ENCODE measurements around the gene TPST2.

TPST2 gene

DNA sequence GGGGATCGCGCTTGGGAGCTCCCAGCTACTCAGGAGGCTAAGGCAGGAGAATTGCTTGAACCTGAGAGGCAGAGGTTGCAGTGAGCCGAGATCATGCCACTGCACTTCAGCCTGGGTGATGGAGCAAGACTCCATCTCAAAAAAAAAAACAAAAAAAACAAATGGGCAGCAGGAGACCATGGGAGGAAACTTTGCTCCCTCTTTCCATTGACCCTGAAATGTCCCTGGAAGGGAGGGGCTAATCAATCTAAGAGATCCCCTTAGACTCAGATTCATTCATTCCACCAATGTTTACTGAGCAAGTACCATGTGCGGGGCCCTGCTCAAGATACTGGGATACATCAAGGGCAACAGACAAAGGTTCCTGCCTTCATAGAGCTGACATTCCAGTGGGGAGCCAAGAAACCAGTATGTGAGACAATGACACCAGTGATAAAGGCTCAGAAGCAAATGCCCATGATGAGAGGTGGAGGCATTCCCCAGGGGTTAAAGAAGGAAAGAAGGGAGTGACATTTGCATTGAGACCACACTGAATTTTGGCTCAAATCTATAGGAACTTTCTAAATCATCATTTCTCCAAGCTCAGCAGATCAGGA is 39.9 kb downstream of the TPST2 start:
- Histone ChIP-seq H3K4me3 (ENCODE audit: insufficient read length, low read depth) (no peak overlapping the region), H3K4me1 (ENCODE audit: insufficient read depth, insufficient read length) (peaks cover 8% of the 10 kb centered on the region), H3K9me3 (ENCODE audit: insufficient read depth, low read length) (no peaks in the 10 kb centered on the region), H3K27me3 (ENCODE audit: insufficient read depth, insufficient read length) (no peaks in the 10 kb centered on the region), H3K9ac (ENCODE audit: insufficient read length, low read depth) (no peak overlapping the region), H3K36me3 (ENCODE audit: insufficient read depth, insufficient read length, low read length) (peaks cover 4% of the 10 kb centered on the region)
- TF ChIP-seq YY1 (IDR thresholded peaks at IDR 0.05; ENCODE audit: insufficient read depth, insufficient read length), result no peak
- no peak for TF ChIP-seq ZNF274 (IDR thresholded peaks at IDR 0.05; ENCODE audit: low read depth, low read length)
- TF ChIP-seq SUZ12 (IDR thresholded peaks at IDR 0.05; ENCODE audit: extremely low read depth, insufficient read depth, insufficient read length), result no peak
- no peak for DNase-seq (ENCODE audit: low read depth, low spot score)

DNA sequence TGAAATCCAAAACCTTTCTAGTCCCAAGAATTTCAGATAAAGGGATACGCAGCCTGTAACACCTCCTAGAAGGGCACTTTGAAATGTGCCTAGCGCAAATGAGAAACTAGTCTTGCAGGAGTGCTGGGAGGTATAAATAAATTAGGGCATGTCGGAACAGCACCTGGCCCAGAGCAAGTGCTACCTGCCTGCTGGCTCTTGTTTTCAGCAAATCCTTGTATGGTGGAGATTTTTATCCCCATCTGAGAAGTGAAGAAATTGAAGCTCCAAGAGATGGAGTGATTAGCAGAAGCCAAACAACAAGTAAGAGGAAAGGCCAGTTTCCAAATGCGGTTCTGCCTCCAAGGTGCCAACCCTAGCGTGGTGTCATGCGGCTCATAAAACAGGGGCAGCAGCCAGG is 40.9 kb downstream of the TPST2 start:
- DNase-seq (ENCODE audit: low read depth, low spot score), result no peak
- TF ChIP-seq ZNF274 (IDR thresholded peaks at IDR 0.05; ENCODE audit: low read depth, low read length), result no peak
- TF ChIP-seq SUZ12 (IDR thresholded peaks at IDR 0.05; ENCODE audit: extremely low read depth, insufficient read depth, insufficient read length), result no peak
- no peak for TF ChIP-seq YY1 (IDR thresholded peaks at IDR 0.05; ENCODE audit: insufficient read depth, insufficient read length)
- Histone ChIP-seq H3K9me3 (ENCODE audit: insufficient read depth, low read length) (no peaks in the 10 kb centered on the region), H3K4me1 (ENCODE audit: insufficient read depth, insufficient read length) (peaks cover 4% of the 10 kb centered on the region), H3K36me3 (ENCODE audit: insufficient read depth, insufficient read length, low read length) (peaks cover 4% of the 10 kb centered on the region), H3K4me3 (ENCODE audit: insufficient read length, low read depth) (no peak overlapping the region), H3K27me3 (ENCODE audit: insufficient read depth, insufficient read length) (no peaks in the 10 kb centered on the region), H3K9ac (ENCODE audit: insufficient read length, low read depth) (no peak overlapping the region)

DNA sequence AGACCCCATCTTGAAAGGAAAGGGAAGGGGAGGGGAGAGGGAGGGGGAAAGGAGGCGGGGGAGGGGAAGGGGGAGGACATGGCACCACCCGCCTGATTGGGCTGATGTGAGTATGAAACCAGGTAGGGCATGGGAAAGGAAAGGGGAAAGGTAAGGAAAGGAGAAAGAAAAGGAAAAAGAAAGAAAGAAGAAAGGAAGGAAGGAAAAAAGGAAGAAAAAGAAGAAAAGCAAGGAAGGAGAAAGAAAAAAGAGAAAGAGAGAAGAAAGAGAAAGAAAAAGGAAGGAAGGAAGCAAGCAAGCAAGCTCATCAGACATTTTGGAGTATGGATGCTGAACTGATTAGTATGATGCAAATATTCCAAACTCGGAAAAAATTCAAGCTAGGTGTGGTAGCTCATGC is 41.6 kb downstream of the TPST2 start:
- peaks cover 4% of the 10 kb centered on the region for H3K4me1 ChIP-seq (ENCODE audit: insufficient read depth, insufficient read length)
- no peak for TF ChIP-seq YY1 (IDR thresholded peaks at IDR 0.05; ENCODE audit: insufficient read depth, insufficient read length)
- TF ChIP-seq SUZ12 (IDR thresholded peaks at IDR 0.05; ENCODE audit: extremely low read depth, insufficient read depth, insufficient read length), result no peak
- TF ChIP-seq ZNF274 (IDR thresholded peaks at IDR 0.05; ENCODE audit: low read depth, low read length), result no peak

DNA sequence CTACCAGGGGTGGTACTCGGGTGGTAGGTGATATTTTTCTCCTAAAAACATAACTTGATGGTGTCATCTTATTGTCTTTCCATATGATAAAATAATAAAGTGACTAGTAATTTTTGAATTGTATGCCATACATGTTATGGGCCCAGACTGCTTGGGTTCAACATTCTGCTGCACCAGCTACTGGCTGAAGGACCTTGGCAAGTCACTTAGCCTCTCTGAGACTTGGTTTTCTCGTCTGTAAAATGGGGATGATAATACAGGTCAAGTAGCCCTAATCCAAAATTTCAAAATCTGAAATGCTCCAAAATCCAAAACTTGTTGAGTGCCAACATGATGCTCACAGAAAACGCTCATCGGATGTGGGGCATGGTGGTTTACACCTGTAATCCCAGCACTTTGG is 42.1 kb downstream of the TPST2 start:
- H3K9me3 ChIP-seq (ENCODE audit: insufficient read depth, low read length), result no peaks in the 10 kb centered on the region

More for the DNA sequence above, 41.6 kb downstream of the TPST2 start:
- Histone ChIP-seq H3K27me3 (ENCODE audit: insufficient read depth, insufficient read length) (no peaks in the 10 kb centered on the region), H3K4me3 (ENCODE audit: insufficient read length, low read depth) (no peak overlapping the region), H3K9ac (ENCODE audit: insufficient read length, low read depth) (no peak overlapping the region), H3K36me3 (ENCODE audit: insufficient read depth, insufficient read length, low read length) (peaks cover 4% of the 10 kb centered on the region), H3K9me3 (ENCODE audit: insufficient read depth, low read length) (no peaks in the 10 kb centered on the region)
- DNase-seq (ENCODE audit: low read depth, low spot score), result no peak

DNA sequence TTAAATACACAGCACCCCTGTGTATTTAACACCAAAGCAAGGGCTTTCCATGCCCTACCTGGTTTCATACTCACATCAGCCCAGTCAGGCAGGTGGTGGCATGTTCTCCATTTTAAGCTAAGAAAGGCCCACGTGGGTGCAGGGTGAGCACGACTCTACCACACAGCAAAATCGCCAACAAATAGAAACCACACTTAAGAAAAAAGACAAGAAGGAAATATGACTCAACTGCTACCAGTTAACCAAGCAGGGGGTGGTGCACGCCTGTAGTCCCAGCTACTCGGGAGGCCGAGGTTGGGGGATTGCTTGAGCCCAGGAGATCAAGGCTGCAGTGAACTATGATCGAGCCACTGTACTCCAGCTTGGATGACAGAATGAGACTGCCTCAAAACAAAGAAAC is 42.5 kb downstream of the TPST2 start:
- Histone ChIP-seq H3K27me3 (ENCODE audit: insufficient read depth, insufficient read length) (no peaks in the 10 kb centered on the region), H3K4me1 (ENCODE audit: insufficient read depth, insufficient read length) (peaks cover 4% of the 10 kb centered on the region), H3K9ac (ENCODE audit: insufficient read length, low read depth) (no peak overlapping the region), H3K36me3 (ENCODE audit: insufficient read depth, insufficient read length, low read length) (peaks cover 11% of the 10 kb centered on the region), H3K9me3 (ENCODE audit: insufficient read depth, low read length) (no peaks in the 10 kb centered on the region), H3K4me3 (ENCODE audit: insufficient read length, low read depth) (no peak overlapping the region)
- no peak for DNase-seq (ENCODE audit: low read depth, low spot score)
- no peak for TF ChIP-seq ZNF274 (IDR thresholded peaks at IDR 0.05; ENCODE audit: low read depth, low read length)
- TF ChIP-seq YY1 (IDR thresholded peaks at IDR 0.05; ENCODE audit: insufficient read depth, insufficient read length), result no peak
- no peak for TF ChIP-seq SUZ12 (IDR thresholded peaks at IDR 0.05; ENCODE audit: extremely low read depth, insufficient read depth, insufficient read length)

More for the DNA sequence above, 42.1 kb downstream of the TPST2 start:
- H3K27me3 ChIP-seq (ENCODE audit: insufficient read depth, insufficient read length), result no peaks in the 10 kb centered on the region
- no peak for TF ChIP-seq YY1 (IDR thresholded peaks at IDR 0.05; ENCODE audit: insufficient read depth, insufficient read length)
- no peak for TF ChIP-seq SUZ12 (IDR thresholded peaks at IDR 0.05; ENCODE audit: extremely low read depth, insufficient read depth, insufficient read length)
- no peak for TF ChIP-seq ZNF274 (IDR thresholded peaks at IDR 0.05; ENCODE audit: low read depth, low read length)
- H3K4me3 ChIP-seq (ENCODE audit: insufficient read length, low read depth), result no peak overlapping the region
- peaks cover 4% of the 10 kb centered on the region for H3K4me1 ChIP-seq (ENCODE audit: insufficient read depth, insufficient read length)
- H3K9ac ChIP-seq (ENCODE audit: insufficient read length, low read depth), result no peak overlapping the region
- H3K36me3 ChIP-seq (ENCODE audit: insufficient read depth, insufficient read length, low read length), result peaks cover 8% of the 10 kb centered on the region
- no peak for DNase-seq (ENCODE audit: low read depth, low spot score)

DNA sequence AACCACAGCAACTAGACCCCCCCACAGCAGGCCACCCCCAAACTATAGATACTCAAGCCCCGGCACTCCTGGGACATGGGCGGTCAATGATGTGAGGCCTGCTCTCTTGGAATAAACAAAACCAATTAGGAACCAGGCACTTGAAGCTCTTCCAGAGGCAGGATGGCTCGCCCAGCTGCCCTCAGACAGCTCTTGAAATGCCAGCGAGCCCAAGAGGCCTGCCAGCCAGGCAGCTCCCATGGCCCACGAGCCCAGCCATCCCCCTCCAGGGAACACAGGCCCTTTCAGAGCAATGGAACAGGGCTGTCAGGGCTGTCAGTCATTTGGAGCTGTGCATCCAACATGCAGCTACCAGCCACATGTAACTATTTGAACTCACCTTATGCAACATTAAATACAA is 43.6 kb downstream of the TPST2 start:
- no peak for TF ChIP-seq YY1 (IDR thresholded peaks at IDR 0.05; ENCODE audit: insufficient read depth, insufficient read length)
- TF ChIP-seq ZNF274 (IDR thresholded peaks at IDR 0.05; ENCODE audit: low read depth, low read length), result no peak
- no peak for TF ChIP-seq SUZ12 (IDR thresholded peaks at IDR 0.05; ENCODE audit: extremely low read depth, insufficient read depth, insufficient read length)
- Histone ChIP-seq H3K4me1 (ENCODE audit: insufficient read depth, insufficient read length) (peaks cover 4% of the 10 kb centered on the region), H3K36me3 (ENCODE audit: insufficient read depth, insufficient read length, low read length) (peaks cover 15% of the 10 kb centered on the region), H3K4me3 (ENCODE audit: insufficient read length, low read depth) (no peak overlapping the region), H3K27me3 (ENCODE audit: insufficient read depth, insufficient read length) (no peaks in the 10 kb centered on the region), H3K9me3 (ENCODE audit: insufficient read depth, low read length) (no peaks in the 10 kb centered on the region), H3K9ac (ENCODE audit: insufficient read length, low read depth) (no peak overlapping the region)
- no peak for DNase-seq (ENCODE audit: low read depth, low spot score)

DNA sequence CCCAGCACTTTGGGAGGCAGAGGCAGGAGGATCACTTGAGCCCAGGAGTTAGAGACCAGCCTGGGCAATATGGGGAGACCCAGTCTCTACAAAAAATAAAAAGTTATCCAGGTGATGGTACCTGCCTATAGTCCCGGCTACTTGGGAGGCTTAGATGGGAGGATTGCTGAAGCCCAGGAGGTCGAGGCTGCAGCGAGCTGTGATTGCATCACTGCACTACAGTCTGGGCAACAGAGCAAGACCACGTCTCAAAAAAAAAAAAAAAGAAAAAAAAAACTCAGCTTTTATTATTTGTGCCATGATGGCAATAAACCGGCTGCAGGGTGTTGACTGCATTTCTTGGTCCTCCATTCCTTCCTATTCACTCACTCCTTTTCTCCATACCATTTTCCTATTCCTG is 44.1 kb downstream of the TPST2 start:
- no peak for DNase-seq (ENCODE audit: low read depth, low spot score)
- H3K36me3 ChIP-seq (ENCODE audit: insufficient read depth, insufficient read length, low read length), result peaks cover 19% of the 10 kb centered on the region
- TF ChIP-seq ZNF274 (IDR thresholded peaks at IDR 0.05; ENCODE audit: low read depth, low read length) (no peak), SUZ12 (IDR thresholded peaks at IDR 0.05; ENCODE audit: extremely low read depth, insufficient read depth, insufficient read length) (no peak), YY1 (IDR thresholded peaks at IDR 0.05; ENCODE audit: insufficient read depth, insufficient read length) (no peak)
- no peaks in the 10 kb centered on the region for H3K27me3 ChIP-seq (ENCODE audit: insufficient read depth, insufficient read length)
- no peaks in the 10 kb centered on the region for H3K9me3 ChIP-seq (ENCODE audit: insufficient read depth, low read length)
- H3K4me1 ChIP-seq (ENCODE audit: insufficient read depth, insufficient read length), result peaks cover 4% of the 10 kb centered on the region
- H3K9ac ChIP-seq (ENCODE audit: insufficient read length, low read depth), result no peak overlapping the region
- no peak overlapping the region for H3K4me3 ChIP-seq (ENCODE audit: insufficient read length, low read depth)
